Measurements from ENCODE around the gene AP2S1.

GRCh38 chr19:46859637-46860124 is 9.0 kb upstream of the AP2S1 start:
- TF ChIP-seq POLR2AphosphoS5 (IDR thresholded peaks at IDR 0.05; ENCODE audit: low read depth): peak; percentile 69
- TF ChIP-seq CTCF (conservative IDR thresholded peaks at IDR 0.05; ENCODE audit: low read depth in 2 of 2): no peak
- no peak for TF ChIP-seq CREB1 (CRISPR knock-in tag; IDR thresholded peaks at IDR 0.05; ENCODE audit: low read depth)
- TF ChIP-seq EZH2 (IDR thresholded peaks at IDR 0.05; ENCODE audit: low read depth, unreplicated experiment): no peak
- TF ChIP-seq ZNF462 (CRISPR knock-in tag; IDR thresholded peaks at IDR 0.05): no peak
- TF ChIP-seq EZH2phosphoT487 (IDR thresholded peaks at IDR 0.05; ENCODE audit: unreplicated experiment): no peak
- TF ChIP-seq REST (IDR thresholded peaks at IDR 0.05; ENCODE audit: unreplicated experiment): no peak
- no peak for TF ChIP-seq NANOG (IDR thresholded peaks at IDR 0.05; ENCODE audit: borderline replicate concordance)

Measured in GM23338 (cell line).